ENCODE measurements around the gene KRT81.
"Not testable (repeated sequence)": the region's sequence is repeated elsewhere in the genome, so short reads cannot be mapped to it uniquely, and the experiment has no call there.

Gene KRT81

DNA sequence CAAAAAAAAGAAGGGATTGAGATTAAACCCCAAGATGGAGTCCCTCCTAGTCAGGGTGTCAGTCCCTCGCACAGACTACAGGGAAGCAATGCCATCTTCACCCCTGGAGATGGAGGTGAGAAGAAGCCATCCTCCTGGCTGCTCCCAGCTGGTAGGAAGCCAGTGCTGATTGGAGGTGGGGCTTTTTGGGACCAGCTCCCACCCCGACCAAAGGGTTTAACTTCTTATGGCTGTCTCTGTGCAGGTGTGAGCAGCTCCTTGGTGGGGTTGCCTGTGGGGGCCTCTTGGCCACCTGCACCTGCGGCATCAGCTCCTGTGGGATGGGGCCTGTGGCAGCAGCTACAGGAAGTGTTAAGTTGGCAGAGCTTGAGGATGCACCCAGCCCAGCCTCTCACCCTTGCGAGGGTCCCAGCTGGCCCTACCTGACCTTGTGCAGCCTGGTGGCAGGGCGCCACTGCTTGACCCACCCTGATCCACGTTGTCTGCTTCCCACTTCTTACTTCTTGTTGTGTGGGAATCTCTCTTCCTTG is 20.7 kb downstream of the KRT81 start:
- DNase-seq = no peak

DNA sequence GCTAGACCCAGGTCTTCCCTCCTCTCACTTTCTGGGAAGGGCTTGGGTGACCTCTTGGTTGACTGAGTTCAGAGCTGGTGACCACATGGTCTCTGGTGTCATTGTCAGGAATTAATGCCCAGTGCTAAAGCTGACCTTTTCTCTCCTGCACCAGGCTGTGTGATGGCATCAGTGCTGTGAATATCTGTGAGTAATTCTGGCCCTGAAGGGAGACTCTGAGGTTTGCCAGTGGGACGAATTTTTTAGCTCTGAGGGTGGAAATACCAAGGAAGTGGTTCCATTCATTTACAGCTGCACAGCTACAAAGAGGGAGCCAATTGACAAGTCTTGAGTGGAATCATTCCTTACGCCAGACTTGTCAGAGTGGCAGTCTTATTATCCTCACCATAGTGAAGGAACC is 23.1 kb downstream of the KRT81 start:
- DNase-seq = no peak

DNA sequence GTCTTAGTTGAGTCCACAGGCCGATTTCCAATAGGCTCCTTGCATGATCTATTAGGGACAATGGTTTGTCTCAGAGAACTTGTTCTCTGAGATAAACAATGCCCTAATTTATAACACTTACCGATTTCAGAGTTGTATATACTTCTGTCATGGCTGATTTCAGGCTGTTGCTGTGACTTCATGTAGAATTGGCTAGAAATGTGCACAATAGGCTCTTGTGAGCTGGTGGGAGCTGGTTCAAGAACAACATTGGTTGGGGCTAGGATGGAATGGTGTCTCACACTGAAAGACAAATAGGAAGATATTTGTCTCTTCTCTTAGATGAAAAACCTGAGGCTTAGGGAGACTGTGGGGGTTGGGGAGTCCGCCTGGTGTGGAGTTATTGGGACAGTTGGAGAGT is 23.6 kb downstream of the KRT81 start:
- no peak for DNase-seq

DNA sequence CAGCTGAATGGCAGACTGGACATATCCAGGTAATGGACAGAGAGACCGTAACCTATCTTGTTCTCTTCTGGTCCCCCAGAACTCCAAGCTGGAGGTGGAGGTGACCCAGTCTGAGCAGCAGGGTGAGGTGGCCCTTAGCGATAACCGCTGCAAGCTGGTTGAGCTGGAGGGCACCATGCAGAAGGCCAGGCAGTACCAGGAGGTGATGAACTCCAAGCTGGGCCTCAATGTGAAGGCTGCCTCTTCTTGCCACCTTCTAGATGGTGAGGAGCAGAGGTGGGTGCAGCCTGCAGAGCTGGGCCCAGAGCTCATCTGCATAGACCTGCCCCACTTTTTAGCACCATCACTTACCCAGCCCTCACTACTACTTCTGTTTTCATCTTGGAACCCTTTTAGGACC is 24.1 kb downstream of the KRT81 start:
- DNase-seq = no peak

DNA sequence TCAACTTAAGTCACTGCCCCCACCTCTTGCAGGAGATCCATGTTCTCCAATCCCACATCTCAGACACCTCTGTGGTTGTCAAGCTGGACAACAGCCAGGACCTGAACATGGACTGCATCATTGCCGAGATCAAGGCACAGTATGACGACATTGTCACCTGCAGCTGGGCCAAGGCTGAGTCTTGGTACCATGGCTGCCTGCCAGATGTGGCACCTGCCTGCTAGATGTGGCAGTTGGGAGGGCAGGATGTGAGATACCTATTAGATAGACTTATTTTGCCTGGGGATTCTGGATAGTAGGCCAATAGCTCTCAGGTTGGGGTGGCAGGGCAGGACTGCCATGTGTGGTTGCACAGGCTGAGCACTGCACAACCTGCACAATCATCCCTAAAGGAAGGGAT is 24.8 kb downstream of the KRT81 start:
- DNase-seq = no peak

DNA sequence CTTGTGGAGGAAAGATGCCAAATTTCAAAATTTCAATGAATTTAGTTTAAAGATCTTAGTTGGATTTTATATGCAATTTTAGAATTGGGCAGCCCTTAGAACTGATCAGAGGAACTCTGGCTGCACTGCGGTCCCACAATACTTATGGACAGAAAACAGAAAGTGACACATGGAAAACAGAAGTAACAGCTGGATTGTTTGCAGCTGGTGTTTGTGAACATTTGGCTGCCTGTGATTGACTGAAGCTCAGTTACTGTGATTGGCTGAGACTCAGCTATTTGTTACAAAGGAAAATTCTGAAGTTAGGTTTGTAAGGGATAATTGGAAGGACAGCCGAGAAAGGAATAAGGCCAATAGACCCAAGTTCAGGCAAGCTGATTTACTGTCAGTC is 26.9 kb downstream of the KRT81 start:
- no peak for DNase-seq

DNA sequence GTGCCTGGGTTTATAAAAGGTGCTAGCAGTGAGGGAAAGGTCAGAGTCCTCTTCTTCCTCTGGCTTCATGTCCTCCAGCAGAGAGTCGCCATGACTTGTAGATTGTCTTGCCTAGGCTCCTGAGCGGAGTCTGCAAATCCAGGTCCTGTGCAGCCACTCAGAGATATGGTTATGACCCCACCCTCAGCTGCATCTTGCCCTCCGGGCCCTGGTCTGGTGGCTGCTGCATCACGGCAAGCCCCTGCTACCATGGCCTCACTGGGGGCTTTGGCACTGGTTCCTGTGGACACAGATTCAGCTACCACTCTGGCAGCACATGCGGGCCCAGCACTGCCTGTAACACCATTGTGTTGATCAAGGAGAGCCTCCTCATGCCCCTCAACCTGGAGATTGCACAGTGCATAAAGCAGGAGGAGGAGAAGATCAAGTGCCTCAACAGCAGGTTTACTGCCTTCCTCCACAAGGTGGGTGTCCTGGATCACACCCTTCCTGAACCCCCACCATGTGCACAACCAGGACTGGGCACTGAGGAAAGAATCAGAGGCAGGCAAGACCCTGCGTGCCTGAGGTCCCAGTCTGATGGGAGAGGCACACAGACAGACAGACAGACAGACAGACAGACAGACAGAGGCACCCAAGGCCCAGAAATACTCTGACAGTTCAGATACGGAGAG is 27.4 kb downstream of the KRT81 start:
- no peak for DNase-seq

DNA sequence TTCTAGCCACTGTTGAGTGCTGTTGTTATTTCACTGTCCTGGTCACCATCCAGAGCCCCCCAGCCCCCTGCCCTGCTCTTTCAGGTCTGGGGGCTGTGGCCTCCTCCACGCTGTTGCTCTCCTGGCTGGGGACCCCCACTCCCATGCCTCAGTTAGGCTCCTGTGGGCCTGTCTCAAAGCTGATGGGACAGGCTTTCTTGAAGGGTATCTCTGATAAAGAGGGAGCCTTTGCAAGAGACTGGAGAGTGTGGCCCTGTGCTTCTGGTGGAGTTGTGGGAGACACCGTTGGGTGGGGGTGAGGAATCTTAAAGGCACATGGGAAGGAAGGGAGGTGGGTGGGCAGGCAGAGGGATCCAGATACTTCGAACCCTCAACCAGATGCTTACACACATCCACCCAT is 29.0 kb downstream of the KRT81 start:
- no peak for DNase-seq

DNA sequence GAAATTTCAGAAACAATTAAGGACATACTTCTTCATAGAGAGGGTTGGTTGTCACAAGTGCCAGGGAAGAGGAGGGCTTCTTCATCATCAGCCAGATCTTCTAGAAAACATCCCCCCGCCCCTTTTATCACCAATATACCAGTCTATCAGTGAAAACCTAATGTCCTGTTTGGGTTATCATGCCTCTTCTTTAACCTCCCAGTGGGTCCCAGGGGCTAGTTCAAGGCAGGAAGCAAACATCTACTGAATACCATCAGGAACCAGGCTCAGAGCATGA is 30.2 kb downstream of the KRT81 start:
- DNase-seq = no peak

DNA sequence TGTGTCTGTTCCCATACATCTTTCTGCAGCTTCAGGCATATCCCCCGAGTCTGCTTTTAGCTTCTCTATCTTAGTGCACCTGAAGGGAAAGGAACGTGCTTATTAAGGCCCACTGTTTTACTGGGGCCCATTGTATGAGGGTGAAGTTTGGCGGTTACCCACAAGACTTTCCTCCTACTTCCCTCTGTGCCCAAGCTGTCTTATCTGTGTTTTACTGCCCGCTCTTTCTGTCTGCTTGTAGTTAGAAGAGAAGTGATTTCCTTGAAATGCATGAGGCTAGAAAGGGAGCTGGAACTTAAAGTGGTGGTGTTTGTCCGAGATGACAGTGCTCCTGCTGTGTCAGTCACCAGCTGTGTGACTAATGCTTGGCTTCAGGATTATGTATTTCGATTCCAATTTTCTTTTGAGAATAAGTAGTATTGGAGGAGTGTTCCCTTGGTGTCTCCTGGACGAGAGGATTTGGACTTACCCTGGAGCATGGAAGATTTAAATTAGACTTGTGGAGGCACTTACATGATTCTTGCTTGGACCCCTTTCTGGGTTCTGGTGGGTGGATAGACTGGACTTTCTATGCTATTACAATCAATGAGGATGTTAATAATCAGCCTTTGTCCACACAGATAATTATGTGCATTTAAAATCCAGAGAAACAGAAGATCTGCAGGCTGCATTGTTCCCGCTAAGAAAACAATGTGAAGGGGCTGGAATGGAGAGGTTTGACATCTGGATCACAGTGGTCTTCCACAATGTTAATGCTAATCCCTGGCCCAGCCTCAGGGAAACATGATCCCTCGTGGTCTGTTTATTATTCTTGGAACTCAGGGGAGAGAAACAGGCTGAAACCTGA is 30.8 kb downstream of the KRT81 start:
- DNase-seq = no peak

DNA sequence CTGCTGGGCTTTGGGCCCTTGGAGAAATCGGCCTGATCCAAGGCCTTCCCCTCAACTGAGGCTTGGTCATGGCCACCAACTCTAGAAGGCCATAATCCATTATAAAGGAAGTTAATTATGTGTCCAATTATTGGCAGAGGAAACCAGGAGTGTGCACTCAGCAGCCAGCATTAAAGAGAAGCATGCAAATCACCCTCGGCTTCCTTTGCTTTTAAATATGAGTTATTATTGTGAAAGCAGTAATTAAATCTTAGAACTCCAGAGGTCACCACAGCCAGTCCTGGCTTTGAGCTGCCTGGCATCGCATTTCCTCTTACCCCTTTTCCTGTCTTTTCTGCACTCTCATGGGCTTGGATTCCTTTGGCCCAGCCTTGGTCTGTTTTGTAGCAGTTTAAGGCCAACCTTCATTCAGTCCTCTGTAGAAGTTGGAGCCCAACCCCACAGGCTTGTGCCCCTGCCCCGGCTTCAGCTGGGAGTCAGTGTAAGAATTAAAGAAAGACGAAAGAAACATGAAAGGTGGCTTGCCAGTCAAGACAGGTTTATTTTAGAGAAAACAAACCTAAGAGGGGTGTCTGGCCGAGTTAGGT is 31.6 kb downstream of the KRT81 start:
- no peak for DNase-seq

DNA sequence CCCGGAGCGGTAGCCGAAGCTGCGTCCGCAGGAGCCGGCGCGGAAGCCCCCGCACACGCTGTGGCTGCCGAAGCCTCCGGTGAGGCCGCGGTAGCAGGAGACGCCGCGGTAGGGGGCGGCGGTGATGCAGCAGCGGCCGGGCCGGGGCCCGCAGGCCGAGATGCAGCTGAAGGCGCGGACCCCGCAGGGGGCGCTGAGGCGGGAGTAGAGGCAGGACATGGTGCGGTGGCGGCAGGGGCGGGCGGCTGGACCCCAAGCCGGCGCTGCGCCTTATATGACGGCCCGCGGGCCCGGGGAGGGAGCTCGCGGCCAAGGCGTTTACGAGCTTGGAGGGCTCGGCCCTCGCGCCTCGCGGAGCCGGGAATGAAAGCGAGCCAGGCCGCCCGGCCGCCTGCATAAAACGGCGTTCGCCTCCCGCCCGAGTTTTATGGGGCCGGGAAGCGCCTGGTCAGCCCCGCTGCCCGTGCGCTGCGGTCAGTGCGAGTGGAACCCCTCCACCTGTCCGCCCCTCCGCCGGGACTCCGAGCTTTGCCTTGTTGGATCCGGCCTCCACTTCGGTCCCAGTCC is 32.9 kb downstream of the KRT81 start:
- no peak for DNase-seq

DNA sequence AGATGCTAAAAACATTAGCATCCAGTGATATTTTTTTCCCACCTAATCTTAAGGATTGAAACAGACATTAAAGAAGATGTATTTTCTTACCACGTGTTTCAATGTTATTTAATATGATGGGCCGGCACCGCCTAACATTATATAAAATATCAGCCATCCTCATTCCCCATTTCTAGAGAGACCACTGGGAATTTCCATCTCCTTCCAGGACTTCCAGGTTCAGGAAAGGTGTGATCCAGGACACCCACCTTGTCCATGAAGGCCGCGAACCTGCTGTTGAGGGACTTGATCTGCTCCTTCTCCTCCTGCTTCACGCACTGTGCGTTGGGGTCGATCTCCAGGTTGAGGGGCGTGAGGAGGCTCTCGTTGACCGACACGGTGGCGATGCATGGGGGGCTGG is 33.4 kb downstream of the KRT81 start:
- DNase-seq = not testable (repeated sequence)

DNA sequence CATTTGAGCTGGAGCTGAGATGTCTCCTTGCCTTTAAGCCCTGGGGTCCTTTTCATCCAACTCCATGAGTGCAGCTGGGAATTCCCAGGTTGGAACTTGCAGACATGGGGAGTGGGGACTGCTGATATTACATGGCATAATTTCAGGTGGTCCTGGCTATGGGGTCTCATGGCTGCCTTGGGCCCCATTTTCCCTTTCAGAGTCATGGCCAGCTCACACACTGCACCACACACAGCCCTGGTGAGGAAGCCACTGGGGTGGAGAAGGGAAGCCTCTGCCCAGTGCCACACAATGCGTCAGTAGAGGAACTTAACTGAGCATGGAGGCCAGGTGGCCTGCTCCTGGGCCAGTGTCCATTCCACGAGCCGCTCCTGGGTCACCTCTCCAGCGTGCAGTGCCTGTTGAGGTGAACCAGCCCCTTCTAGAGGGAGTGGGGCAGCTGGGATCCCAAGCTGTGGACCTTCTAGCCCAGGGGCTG is 34.2 kb downstream of the KRT81 start:
- DNase-seq = no peak

DNA sequence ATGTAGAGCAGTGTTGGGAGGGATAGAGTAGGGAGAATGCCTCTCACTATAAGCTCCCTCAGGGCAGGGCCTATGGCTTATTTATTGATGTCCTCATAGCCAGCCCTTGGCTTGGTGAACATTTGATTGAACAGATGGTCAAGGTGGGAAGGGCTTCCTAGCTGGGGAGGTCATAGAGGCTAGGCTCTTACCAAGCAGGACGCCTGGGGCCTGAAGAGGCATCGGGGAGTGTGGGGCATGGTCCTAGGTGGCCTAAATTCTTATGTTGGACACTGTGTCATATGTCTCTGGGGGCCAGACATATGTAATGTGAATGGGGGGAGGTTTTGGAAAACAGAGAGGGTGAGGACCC is 34.8 kb downstream of the KRT81 start:
- DNase-seq = no peak

DNA sequence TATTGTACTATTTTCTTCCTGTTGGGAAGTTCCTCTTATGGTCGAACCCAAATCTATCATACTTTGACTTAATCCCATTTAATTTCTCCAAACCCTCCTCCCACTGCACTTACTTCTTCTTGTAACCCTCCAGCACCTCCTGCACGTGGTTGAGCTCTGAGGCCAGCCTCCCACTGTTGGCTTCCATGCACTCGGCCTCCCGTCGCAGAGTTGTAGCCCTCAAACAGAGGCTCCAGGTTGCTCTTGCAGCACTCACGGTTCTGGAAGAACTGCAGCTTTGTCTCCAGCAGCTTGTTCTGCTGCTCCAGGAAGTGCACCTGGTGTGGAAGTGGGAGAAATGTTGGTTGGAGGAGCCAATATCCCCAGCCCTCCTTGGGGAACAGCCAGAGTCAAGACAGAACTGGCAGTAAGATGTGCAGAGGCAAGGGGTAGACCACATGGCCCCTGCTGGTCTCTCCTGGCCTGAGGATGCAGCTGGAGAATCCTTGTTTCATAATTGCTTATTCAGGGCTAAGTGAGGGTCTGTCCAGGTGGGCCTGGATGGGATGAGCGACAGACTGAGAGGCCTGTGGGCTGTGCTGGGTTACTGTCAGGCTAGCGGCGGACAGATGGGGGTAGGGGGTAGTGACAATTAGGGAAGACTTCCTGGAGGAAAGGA is 35.3 kb downstream of the KRT81 start:
- no peak for DNase-seq

DNA sequence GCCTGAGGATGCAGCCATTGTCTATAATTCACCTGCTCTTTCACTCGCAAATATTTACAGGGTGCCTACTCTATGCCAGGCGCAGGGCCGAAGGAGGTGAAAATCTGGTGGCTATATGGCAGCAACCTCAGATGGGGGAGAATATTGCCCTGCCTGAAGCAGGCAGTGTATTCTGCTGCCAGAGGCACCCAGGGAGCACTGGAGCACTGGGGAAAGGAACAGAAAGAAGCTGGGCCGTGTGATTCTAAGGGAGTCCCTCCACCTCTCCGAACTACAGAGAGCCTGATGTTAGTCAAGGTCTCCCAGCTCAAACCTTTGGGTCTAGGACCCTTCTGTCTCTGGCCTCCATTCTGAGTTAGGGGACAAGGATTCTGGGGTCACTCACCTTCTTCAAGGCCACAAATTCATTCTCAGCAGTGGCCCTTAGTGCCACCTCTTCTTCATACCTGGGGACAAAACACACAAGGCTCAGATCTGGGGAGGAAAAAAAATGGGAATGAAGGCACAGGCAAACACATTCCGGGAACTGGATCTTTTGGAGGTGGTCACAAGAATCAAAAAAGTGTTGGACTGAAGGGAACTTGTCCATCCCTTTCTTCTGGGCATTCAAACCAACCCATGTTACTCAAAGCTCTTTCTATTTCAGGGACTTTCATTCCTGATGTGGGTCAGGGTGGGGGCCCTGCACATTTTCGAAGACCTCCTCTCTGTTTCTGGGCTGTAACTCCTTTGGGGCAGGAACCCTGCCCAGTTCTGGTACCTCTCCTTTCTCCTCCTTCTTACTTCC is 36.2 kb downstream of the KRT81 start:
- DNase-seq = no peak

DNA sequence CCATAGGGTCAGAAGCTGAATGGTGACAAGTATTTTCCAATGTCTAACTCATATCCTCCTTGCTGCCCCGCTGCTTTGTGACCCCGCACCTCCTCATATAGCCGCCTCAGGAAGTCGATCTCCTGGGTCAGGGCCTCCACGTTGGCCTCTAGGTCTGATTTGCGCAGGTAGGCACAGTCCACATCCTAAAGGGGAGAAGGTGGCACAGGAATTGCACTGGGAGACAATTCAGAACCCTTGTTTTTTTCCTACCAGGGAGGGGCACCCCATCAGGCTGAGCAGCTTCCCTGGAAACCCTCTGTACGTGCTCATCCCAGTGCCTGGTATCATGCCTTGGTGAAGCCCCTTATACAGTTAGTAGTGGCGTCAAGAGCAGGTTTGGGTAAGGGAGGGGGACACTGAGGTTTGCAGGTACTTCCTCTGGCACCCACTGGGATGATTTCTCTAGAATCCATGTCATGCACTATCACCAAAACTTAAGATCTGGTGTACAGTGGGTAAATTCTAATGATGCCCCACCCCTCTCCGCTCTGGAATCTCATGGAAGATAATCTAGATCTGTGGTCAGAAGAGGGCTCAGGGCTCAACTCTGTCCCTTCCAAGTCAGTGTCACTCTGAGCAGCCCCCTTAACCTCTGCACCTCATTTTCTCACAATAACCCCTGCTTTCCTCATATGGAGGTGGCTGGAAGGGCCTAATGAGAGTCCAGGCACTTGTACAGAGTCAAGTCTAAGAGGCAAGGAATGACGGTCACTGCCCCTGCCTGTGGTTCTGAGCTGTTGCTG is 37.0 kb downstream of the KRT81 start:
- no peak for DNase-seq

DNA sequence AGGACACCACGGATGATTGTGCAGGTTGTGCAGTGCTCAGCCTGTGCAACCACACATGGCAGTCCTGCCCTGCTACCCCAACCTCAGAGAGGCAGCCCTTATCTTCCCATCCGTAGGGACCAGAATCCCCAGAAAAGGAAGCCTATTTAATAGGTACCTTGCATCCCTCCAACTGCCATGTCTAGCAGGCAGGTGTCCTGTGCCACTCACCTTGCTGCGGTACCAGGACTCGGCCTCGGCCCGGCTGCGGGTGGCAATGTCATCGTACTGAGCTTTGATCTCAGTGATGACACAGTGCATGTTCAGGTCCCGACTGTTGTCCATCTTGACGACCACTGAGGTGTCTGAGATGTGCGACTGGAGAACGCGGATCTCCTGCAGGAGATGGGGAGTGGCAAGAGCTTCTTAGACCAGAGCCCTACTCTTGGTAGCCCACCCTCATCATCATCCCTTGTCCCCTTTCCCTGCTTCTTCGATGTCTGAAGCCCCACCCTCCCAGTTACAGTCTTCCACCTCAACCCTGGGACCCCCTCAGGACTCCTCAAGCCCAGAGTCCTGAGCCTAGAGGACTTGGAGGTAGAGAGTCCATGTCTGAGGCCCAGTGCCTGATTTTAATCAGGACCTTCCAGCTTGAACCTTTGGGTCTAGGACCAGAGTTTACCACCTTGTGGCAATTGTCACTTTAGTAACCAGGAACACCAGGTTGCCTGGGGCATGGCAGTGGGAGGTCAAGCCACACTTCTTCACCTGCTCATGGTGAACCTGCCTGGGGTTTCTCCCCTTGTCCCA is 37.7 kb downstream of the KRT81 start:
- DNase-seq = no peak

DNA sequence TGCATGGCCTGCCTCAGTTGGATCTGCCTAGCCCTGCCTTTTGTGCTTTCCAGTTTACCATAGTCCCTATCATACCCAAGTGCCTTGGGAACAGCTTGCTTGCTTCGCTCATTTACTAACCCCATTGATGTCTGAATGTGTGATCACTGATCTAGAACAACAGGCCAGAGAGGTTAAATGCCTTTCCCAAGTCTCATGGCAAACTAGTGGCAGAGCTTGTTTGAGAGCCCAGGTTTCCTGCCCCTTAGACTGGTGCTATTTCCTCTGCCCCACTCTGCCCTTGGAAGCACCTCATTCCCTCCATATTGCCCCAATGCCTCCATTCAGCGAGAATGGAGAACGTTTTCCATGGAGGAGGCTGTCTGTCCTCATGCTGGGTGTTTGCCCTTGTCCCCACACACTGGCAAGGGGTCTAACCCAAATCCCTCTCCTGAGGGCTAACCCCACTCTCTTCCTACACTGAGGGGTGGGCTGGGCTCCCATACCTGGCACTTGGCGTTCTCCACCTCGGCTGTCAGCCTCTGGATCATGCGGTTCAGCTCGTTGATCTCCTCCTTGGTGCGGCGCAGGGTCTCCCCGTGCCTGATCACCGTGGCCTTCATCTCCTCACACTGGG is 38.5 kb downstream of the KRT81 start:
- no peak for DNase-seq

Data from stimulated activated CD4-positive, alpha-beta T cell treated with anti-CD3 and anti-CD28 coated beads, Interleukin-2, amount 100 ng/mL, for 48 hours (primary cell).